Measurements from ENCODE around the gene RBM20. TPM values are rescaled to one million over a fixed set of nuclear protein-coding genes. Genes with fewer than 3 reads are reported as not detected.

Gene RBM20
- total RNA-seq, 1 experiment from 2014 or later = 0.10 TPM

- Histone ChIP-seq H3K9me3 (ENCODE audit: control insufficient read depth, insufficient read depth, low read depth, low read length) (no peaks in the 10 kb centered on the region), H3K27ac (ENCODE audit: low read length) (no peak overlapping the region), H3K4me1 (ENCODE audit: control insufficient read depth, insufficient read depth, low read length) (no peaks in the 10 kb centered on the region), H3K36me3 (ENCODE audit: control insufficient read depth, insufficient read depth, low read length) (no peaks in the 10 kb centered on the region), H3K27me3 (ENCODE audit: control insufficient read depth, insufficient read depth, low read length) (peaks cover 13% of the 10 kb centered on the region), H3K4me3 (ENCODE audit: low read depth in 2 of 2, low read length in 2 of 2) (no peak overlapping the region)
- in situ Hi-C loops (cut with HindIII; ENCODE audit: low pct_unique_long_range_greater_than_20kb, low sequenced_read_pairs) (no loop called here), intact Hi-C loops (cut with micrococcal nuclease; ENCODE audit: unreplicated experiment) (no loop called here)
- no TSS peak for BruUV-seq (replicated peaks)
- ChIA-PET CTCF (no interaction called here), POLR2A (no interaction called here)
- ATAC-seq (no peak), DNase-seq (ENCODE audit: low read depth, low spot score) (no peak)
- TF ChIP-seq CTCF (IDR thresholded peaks at IDR 0.05) = no peak
- no peak for TF ChIP-seq SIN3A (IDR thresholded peaks at IDR 0.05; ENCODE audit: borderline replicate concordance, insufficient read depth, low read depth, low read length)
- no peak for TF ChIP-seq REST (IDR thresholded peaks at IDR 0.05; ENCODE audit: insufficient read depth in 1 of 2, low read depth in 2 of 2, low read length in 1 of 2)
- no peak for TF ChIP-seq POLR2AphosphoS5 (IDR thresholded peaks at IDR 0.05; ENCODE audit: low read depth, low read length)
- TF ChIP-seq TCF7L2 (IDR thresholded peaks at IDR 0.05; ENCODE audit: low read depth, low read length) = no peak
Observed at GRCh38 chr10:110708776-110709443, 64.8 kb downstream of the RBM20 start.

- no peak overlapping the region for H3K27ac ChIP-seq (ENCODE audit: low read length)
- ATAC-seq (no peak), DNase-seq (ENCODE audit: low read depth, low spot score) (no peak)
- intact Hi-C loops (cut with micrococcal nuclease; ENCODE audit: unreplicated experiment) (no loop called here), in situ Hi-C loops (cut with HindIII; ENCODE audit: low pct_unique_long_range_greater_than_20kb, low sequenced_read_pairs) (no loop called here)
- no TSS peak for BruUV-seq (replicated peaks)
- H3K4me1 ChIP-seq (ENCODE audit: control insufficient read depth, insufficient read depth, low read length) = no peaks in the 10 kb centered on the region
- H3K9me3 ChIP-seq (ENCODE audit: control insufficient read depth, insufficient read depth, low read depth, low read length) = no peaks in the 10 kb centered on the region
- H3K4me3 ChIP-seq (ENCODE audit: low read depth in 2 of 2, low read length in 2 of 2) = no peak overlapping the region
- H3K27me3 ChIP-seq (ENCODE audit: control insufficient read depth, insufficient read depth, low read length) = peaks cover 13% of the 10 kb centered on the region
- TF ChIP-seq REST (IDR thresholded peaks at IDR 0.05; ENCODE audit: insufficient read depth in 1 of 2, low read depth in 2 of 2, low read length in 1 of 2) = no peak
- ChIA-PET POLR2A (no interaction called here), CTCF (no interaction called here)
- H3K36me3 ChIP-seq (ENCODE audit: control insufficient read depth, insufficient read depth, low read length) = no peaks in the 10 kb centered on the region
Observed at GRCh38 chr10:110709444-110709828, 65.3 kb downstream of the RBM20 start.

All from Panc1 (cell line).